Activated CD4-positive, alpha-beta memory T cell treated with anti-CD3 and anti-CD28 coated beads, Interleukin-2, amount 10 ng/mL, durations not matched to agents 7 days and 5 days (primary cell): Measurements from ENCODE around the gene C3. TPM values are rescaled to one million over a fixed set of nuclear protein-coding genes. Genes with fewer than 3 reads are reported as not detected.
A peak's percentile ranks its signal among the peaks of the same experiment; 100 is the strongest.
"Not testable (repeated sequence)": the region's sequence is repeated elsewhere in the genome, so short reads cannot be mapped to it uniquely, and the experiment has no call there.

Experiments used
- CTCF ChIA-PET: fragments of 350-600 bp; sonication (Branson Sonifier 250); formaldehyde crosslinking; loops from one replicate; lab custom pipeline; 2021; ENCODE audit warnings: antibody characterized with exemption, inconsistent platforms; lab: Charles Lee
- POLR2A ChIA-PET: fragments of 350-600 bp; sonication (Branson Sonifier 250); formaldehyde crosslinking; loops from one replicate; lab custom pipeline; 2021; ENCODE audit warnings: antibody characterized with exemption; lab: Charles Lee
- DNase-seq: peaks from one replicate; pipeline ENCODE4 v3.0.0-alpha.2; 2020
- H3K27ac Mint-ChIP-seq: one replicate; pipeline ENCODE4 v1.8.0; 2021; ENCODE audit warnings: mild to moderate bottlenecking, mixed read lengths
- H3K27me3 Mint-ChIP-seq: one replicate; pipeline ENCODE4 v1.8.0; 2021; ENCODE audit warnings: mixed read lengths
- H3K36me3 Mint-ChIP-seq: one replicate; pipeline ENCODE4 v1.8.0; 2021; ENCODE audit warnings: low read depth, mixed read lengths
- H3K4me1 Mint-ChIP-seq: one replicate; pipeline ENCODE4 v1.8.0; 2021; ENCODE audit warnings: mixed read lengths
- H3K4me3 Mint-ChIP-seq: one replicate; pipeline ENCODE4 v1.8.0; 2021; ENCODE audit warnings: mild to moderate bottlenecking, mixed read lengths
- H3K9me3 Mint-ChIP-seq: one replicate; pipeline ENCODE4 v1.8.0; 2021; ENCODE audit warnings: mixed read lengths
- total RNA-seq, 2 experiments: library from RNA; stranded (reverse); gene quantifications; one replicate each; pipeline ENCODE4 v1.2.3, GENCODE V29; 2021

The C3 gene
- total RNA-seq, 2 experiments from 2014 or later, result 0.28 to 0.60 TPM

DNA sequence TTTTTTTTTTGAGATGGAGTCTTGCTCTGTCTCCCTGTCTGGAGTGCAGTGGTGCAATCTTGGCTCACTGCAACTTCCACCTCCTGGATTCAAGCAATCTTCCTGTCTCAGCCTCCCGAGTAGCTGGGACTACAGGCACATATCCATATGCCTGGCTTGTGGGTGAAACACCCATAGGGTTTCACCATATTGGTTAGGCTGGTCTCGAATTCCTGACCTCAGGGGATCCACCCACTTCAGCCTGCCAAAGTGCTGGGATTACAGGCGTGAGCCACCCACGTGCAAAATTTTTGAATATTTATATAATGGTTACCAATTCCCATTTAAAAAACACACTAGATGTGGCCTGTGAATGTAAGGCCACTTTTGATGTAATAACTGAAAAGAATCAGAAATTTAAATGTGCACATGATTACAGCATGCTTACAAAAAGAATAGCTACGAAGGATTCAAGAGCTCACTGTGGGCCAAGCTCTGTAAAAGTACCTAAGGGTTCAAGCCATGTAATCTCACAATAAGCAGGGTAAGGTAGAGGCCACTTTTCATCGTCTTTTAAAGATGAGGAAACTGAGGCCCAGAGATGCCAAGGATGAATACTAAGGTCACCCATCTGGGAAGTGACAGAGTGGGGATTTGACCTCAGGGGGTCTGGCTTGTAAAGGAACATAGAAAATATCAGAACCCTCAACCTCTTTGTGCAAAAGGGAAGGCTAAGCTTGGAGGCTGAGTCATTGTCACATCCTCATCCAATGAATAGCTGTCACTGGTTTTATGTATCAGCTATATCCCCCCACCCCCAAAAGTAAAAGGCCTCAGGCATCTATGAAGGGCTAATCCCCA lies 68.3 kb downstream of the C3 start:
- POLR2A ChIA-PET, result interaction anchor here (0.8 to 4.6 kb wide), 4 partner anchors 10 to 23 kb away, joined by 3 to 66 read pairs (median 33); partner anchors contain the start of gene TNFSF14
- no peak for DNase-seq
- H3K27me3 Mint-ChIP-seq, result peaks cover 2% of the 10 kb centered on the region
- H3K27ac Mint-ChIP-seq, result peak overlapping the region; percentile 76
- H3K4me3 Mint-ChIP-seq, result no peak overlapping the region
- peaks cover 43% of the 10 kb centered on the region for H3K4me1 Mint-ChIP-seq
- H3K9me3 Mint-ChIP-seq, result no peaks in the 10 kb centered on the region
- CTCF ChIA-PET, result interaction anchor here (0.7 to 1.6 kb wide), 8 partner anchors 9 to 86 kb away, joined by 3 to 6 read pairs (median 3); partner anchors contain the start of gene GPR108
- H3K36me3 Mint-ChIP-seq, result peaks cover 7% of the 10 kb centered on the region

GRCh38 chr19:6649185-6649584 lies 71.3 kb downstream of the C3 start:
- POLR2A ChIA-PET, result no interaction called here
- CTCF ChIA-PET, result no interaction called here
- H3K27me3 Mint-ChIP-seq, result peaks cover 7% of the 10 kb centered on the region
- H3K27ac Mint-ChIP-seq, result no peak overlapping the region
- no peaks in the 10 kb centered on the region for H3K9me3 Mint-ChIP-seq
- no peak for DNase-seq
- H3K4me3 Mint-ChIP-seq, result no peak overlapping the region
- H3K36me3 Mint-ChIP-seq, result peaks cover 7% of the 10 kb centered on the region
- H3K4me1 Mint-ChIP-seq, result peaks cover 22% of the 10 kb centered on the region

GRCh38 chr19:6648141-6648715 lies 72.2 kb downstream of the C3 start:
- ChIA-PET POLR2A (no interaction called here), CTCF (interaction anchor here (0.6 to 1.0 kb wide), 2 partner anchors 12 to 509 kb away, joined by 3 read pairs; no protein-coding TSS in a partner anchor)
- H3K36me3 Mint-ChIP-seq, result peaks cover 7% of the 10 kb centered on the region
- H3K4me1 Mint-ChIP-seq, result peaks cover 16% of the 10 kb centered on the region
- H3K4me3 Mint-ChIP-seq, result no peak overlapping the region
- H3K9me3 Mint-ChIP-seq, result no peaks in the 10 kb centered on the region
- H3K27me3 Mint-ChIP-seq, result peaks cover 7% of the 10 kb centered on the region
- H3K27ac Mint-ChIP-seq, result no peak overlapping the region
- DNase-seq, result no peak

- DNase-seq, result no peak
- H3K4me1 Mint-ChIP-seq, result peaks cover 30% of the 10 kb centered on the region
- no peaks in the 10 kb centered on the region for H3K9me3 Mint-ChIP-seq
- no peak overlapping the region for H3K4me3 Mint-ChIP-seq
- ChIA-PET POLR2A (interaction anchor here (6.3 kb wide), 1 partner anchor 8 kb away, joined by 63 read pairs; no protein-coding TSS in a partner anchor), CTCF (interaction anchor here (1.1 to 1.3 kb wide), 2 partner anchors 11 to 219 kb away, joined by 3 to 5 read pairs; no protein-coding TSS in a partner anchor)
- no peaks in the 10 kb centered on the region for H3K36me3 Mint-ChIP-seq
- peaks cover 7% of the 10 kb centered on the region for H3K27me3 Mint-ChIP-seq
- H3K27ac Mint-ChIP-seq, result no peak overlapping the region
Measured at GRCh38 chr19:6644796-6645195, 75.7 kb downstream of the C3 start.

DNA sequence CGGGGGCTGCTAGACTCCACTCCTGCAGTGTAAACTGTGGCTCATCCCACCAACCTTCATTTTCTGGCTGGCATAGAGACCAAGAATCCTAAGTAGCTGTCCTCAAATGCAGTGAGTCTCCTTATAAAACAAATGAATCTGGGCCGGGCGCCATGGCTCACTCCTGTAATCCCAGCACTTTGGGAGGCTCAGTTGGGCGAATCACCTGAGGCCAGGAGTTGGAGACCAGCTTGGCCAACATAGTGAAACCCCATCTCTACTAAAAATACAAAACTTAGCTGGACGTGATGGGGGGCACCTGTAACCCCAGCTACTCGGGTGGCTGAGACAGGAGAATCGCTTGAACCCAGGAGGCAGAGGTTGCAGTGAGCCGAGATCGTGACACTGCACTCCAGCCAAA lies 80.1 kb downstream of the C3 start:
- H3K4me1 Mint-ChIP-seq, result peaks cover 45% of the 10 kb centered on the region
- ChIA-PET POLR2A (interaction anchor here (1.8 to 6.3 kb wide), 5 partner anchors 13 to 97 kb away, joined by 7 to 63 read pairs (median 10); partner anchors contain the start of genes GPR108 and TNFSF14), CTCF (interaction anchor here (1.2 to 2.0 kb wide), 3 partner anchors 12 to 97 kb away, joined by 4 to 6 read pairs (median 5); partner anchors contain the start of gene GPR108)
- H3K9me3 Mint-ChIP-seq, H3K4me3 Mint-ChIP-seq, H3K27me3 Mint-ChIP-seq, H3K36me3 Mint-ChIP-seq, DNase-seq: not testable (repeated sequence)
- peak overlapping the region; percentile 47 for H3K27ac Mint-ChIP-seq

- peaks cover 46% of the 10 kb centered on the region for H3K4me1 Mint-ChIP-seq
- no peak overlapping the region for H3K4me3 Mint-ChIP-seq
- H3K27me3 Mint-ChIP-seq, result peaks cover 1% of the 10 kb centered on the region
- no peaks in the 10 kb centered on the region for H3K36me3 Mint-ChIP-seq
- peak; percentile 68 for DNase-seq
- ChIA-PET POLR2A (interaction anchor here (1.0 to 6.3 kb wide), 4 partner anchors 14 to 99 kb away, joined by 5 to 63 read pairs (median 6); no protein-coding TSS in a partner anchor), CTCF (interaction anchor here (1.2 to 1.8 kb wide), 3 partner anchors 15 to 123 kb away, joined by 4 to 5 read pairs (median 5); partner anchors contain the start of gene GPR108)
- H3K9me3 Mint-ChIP-seq, result no peaks in the 10 kb centered on the region
- H3K27ac Mint-ChIP-seq, result peak overlapping the region; percentile 47
Measured at GRCh38 chr19:6639439-6639838, 81.0 kb downstream of the C3 start.

GRCh38 chr19:6633456-6633813 lies 87.0 kb downstream of the C3 start:
- DNase-seq, H3K27ac Mint-ChIP-seq, H3K9me3 Mint-ChIP-seq, H3K4me3 Mint-ChIP-seq, H3K27me3 Mint-ChIP-seq, H3K36me3 Mint-ChIP-seq: not testable (repeated sequence)
- H3K4me1 Mint-ChIP-seq, result peaks cover 36% of the 10 kb centered on the region
- ChIA-PET CTCF (interaction anchor here (0.8 to 3.3 kb wide), 7 partner anchors 8 to 230 kb away, joined by 3 to 29 read pairs (median 9); partner anchors contain the start of gene GPR108), POLR2A (interaction anchor here (1.0 kb wide), 1 partner anchor 116 kb away, joined by 3 read pairs; no protein-coding TSS in a partner anchor)

DNA sequence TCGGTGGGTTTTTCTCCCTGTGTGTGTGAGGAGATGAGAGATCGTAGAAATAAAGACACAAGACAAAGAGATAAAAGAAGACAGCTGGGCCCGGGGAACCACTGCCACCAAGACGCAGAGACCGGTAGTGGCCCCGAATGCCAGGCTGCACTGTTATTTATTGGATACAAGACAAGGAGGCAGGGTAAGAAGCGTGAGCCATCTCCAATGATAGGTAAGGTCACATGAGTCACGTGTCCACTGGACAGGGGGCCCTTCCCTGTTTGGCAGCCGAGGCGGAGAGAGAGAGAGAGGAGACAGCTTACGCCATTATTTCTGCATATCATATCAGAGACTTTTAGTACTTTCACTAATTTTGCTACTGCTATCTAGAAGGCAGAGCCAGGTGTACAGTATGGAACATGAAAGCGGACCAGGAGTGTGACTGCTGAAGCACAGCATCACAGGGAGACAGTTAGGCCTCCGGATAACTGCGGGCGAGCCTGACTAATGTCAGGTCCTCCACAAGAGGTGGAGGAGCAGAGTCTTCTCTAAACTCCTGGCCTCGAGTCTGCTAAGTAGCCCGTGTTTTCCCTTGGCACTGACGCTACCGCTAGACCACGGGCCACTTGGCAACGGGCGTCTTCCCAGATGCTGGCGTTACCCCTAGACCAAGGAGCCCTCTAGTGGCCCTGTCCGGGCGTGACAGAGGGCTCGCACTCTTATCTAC lies 87.5 kb downstream of the C3 start:
- H3K9me3 Mint-ChIP-seq, H3K36me3 Mint-ChIP-seq, H3K27me3 Mint-ChIP-seq, H3K4me3 Mint-ChIP-seq, H3K27ac Mint-ChIP-seq: not testable (repeated sequence)
- peak; percentile 61 for DNase-seq
- peaks cover 31% of the 10 kb centered on the region for H3K4me1 Mint-ChIP-seq
- ChIA-PET CTCF (interaction anchor here (0.8 to 3.3 kb wide), 8 partner anchors 9 to 231 kb away, joined by 3 to 29 read pairs (median 7); partner anchors contain the start of gene GPR108), POLR2A (interaction anchor here (0.8 to 1.0 kb wide), 2 partner anchors 17 to 116 kb away, joined by 3 read pairs; no protein-coding TSS in a partner anchor)

GRCh38 chr19:6632002-6632621 lies 88.3 kb downstream of the C3 start:
- no peak overlapping the region for H3K27ac Mint-ChIP-seq
- ChIA-PET POLR2A (interaction anchor here (0.8 to 1.2 kb wide), 3 partner anchors 16 to 231 kb away, joined by 3 to 4 read pairs (median 3); no protein-coding TSS in a partner anchor), CTCF (interaction anchor here (0.6 to 3.3 kb wide), 14 partner anchors 9 to 231 kb away, joined by 3 to 29 read pairs (median 4); partner anchors contain the start of gene GPR108)
- H3K9me3 Mint-ChIP-seq, result peaks cover 4% of the 10 kb centered on the region
- peak; percentile 81 for DNase-seq
- peaks cover 3% of the 10 kb centered on the region for H3K36me3 Mint-ChIP-seq
- peaks cover 7% of the 10 kb centered on the region for H3K27me3 Mint-ChIP-seq
- H3K4me1 Mint-ChIP-seq, result peaks cover 31% of the 10 kb centered on the region
- H3K4me3 Mint-ChIP-seq, result no peak overlapping the region
